ENCODE measurements around the gene RNF217.
"Not testable (repeated sequence)": the region's sequence is repeated elsewhere in the genome, so short reads cannot be mapped to it uniquely, and the experiment has no call there.

The RNF217 gene

GRCh38 chr6:124962639-124963415 is 590 bp downstream of the RNF217 start:
- DNase-seq (ENCODE audit: low spot score), result peak; percentile 77
- peak overlapping the region; percentile 97 to 100 for H3K27ac ChIP-seq
- H3K4me3 ChIP-seq, result peak overlapping the region; percentile 89
- TF ChIP-seq CTCF (IDR thresholded peaks at IDR 0.05), result no peak

GRCh38 chr6:124963416-124963785 is 1.2 kb downstream of the RNF217 start:
- TF ChIP-seq CTCF (IDR thresholded peaks at IDR 0.05), result no peak
- DNase-seq (ENCODE audit: low spot score), result no peak
- H3K27ac ChIP-seq, result peak overlapping the region; percentile 97 to 100
- peak overlapping the region; percentile 89 for H3K4me3 ChIP-seq

GRCh38 chr6:124963831-124964763 is 1.9 kb downstream of the RNF217 start:
- Histone ChIP-seq H3K4me3 (peak overlapping the region; percentile 89), H3K27ac (peak overlapping the region; percentile 97 to 100)
- TF ChIP-seq CTCF (IDR thresholded peaks at IDR 0.05), result no peak
- no peak for DNase-seq (ENCODE audit: low spot score)

GRCh38 chr6:124964764-124965105 is 2.5 kb downstream of the RNF217 start:
- H3K4me3 ChIP-seq, result peak overlapping the region; percentile 89
- no peak for TF ChIP-seq CTCF (IDR thresholded peaks at IDR 0.05)
- peak overlapping the region; percentile 97 to 100 for H3K27ac ChIP-seq
- DNase-seq (ENCODE audit: low spot score), result no peak

- H3K27ac ChIP-seq, result peak overlapping the region in 1 of 2 donors; percentile 36
- peak overlapping the region; percentile 89 for H3K4me3 ChIP-seq
- not testable (repeated sequence) for DNase-seq (ENCODE audit: low spot score)
Observed at GRCh38 chr6:124965424-124965850, 3.2 kb downstream of the RNF217 start.

- DNase-seq (ENCODE audit: low spot score), result no peak
- Histone ChIP-seq H3K27ac (no peak overlapping the region), H3K4me3 (no peak overlapping the region)
- no peak for TF ChIP-seq CTCF (IDR thresholded peaks at IDR 0.05)
Observed at GRCh38 chr6:124967444-124967843, 5.2 kb downstream of the RNF217 start.

GRCh38 chr6:124968401-124968800 is 6.2 kb downstream of the RNF217 start:
- no peak for TF ChIP-seq CTCF (IDR thresholded peaks at IDR 0.05)
- no peak overlapping the region for H3K27ac ChIP-seq
- no peak for DNase-seq (ENCODE audit: low spot score)
- no peak overlapping the region for H3K4me3 ChIP-seq
